ENCODE results near the gene AIF1.

AIF1 gene

DNA sequence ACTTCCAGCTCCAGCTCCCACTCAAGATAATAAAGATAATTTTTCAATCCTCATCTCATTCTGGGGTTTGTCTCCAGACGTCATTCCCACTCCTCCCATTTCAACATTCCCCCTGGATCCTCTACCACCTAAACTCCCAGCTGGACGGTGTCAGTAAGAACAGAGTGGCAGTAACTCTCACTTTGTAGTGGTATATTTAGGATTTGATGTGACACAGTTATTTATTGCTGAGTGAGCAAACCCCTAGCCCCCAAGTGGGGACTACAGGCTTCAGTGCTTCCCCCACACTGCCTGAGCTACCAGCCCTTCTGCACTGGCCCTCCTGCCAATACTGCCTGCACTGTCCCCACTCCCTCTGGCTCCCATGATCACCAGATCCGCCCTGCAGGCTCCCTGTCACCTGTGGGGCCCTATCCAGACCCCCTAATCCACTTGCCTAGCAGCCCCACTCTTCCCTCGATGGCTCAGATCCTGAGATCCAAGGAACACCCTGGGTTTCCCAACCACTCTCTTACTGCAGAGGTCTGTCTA, 43.2 kb downstream of the AIF1 start:
- H3K9ac ChIP-seq (ENCODE audit: low read depth, low read length), result no peak overlapping the region
- H3K4me3 ChIP-seq (ENCODE audit: low read depth, low read length), result no peak overlapping the region
- peaks cover 15% of the 10 kb centered on the region for H3K36me3 ChIP-seq (ENCODE audit: control insufficient read depth, insufficient read depth, low read length)
- H3K9me3 ChIP-seq (ENCODE audit: control insufficient read depth, insufficient read depth, low read length), result no peaks in the 10 kb centered on the region
- H3K27me3 ChIP-seq (ENCODE audit: control insufficient read depth, insufficient read depth, low read length), result no peaks in the 10 kb centered on the region
- H3K4me1 ChIP-seq (ENCODE audit: control insufficient read depth, insufficient read depth, low read length), result no peaks in the 10 kb centered on the region

DNA sequence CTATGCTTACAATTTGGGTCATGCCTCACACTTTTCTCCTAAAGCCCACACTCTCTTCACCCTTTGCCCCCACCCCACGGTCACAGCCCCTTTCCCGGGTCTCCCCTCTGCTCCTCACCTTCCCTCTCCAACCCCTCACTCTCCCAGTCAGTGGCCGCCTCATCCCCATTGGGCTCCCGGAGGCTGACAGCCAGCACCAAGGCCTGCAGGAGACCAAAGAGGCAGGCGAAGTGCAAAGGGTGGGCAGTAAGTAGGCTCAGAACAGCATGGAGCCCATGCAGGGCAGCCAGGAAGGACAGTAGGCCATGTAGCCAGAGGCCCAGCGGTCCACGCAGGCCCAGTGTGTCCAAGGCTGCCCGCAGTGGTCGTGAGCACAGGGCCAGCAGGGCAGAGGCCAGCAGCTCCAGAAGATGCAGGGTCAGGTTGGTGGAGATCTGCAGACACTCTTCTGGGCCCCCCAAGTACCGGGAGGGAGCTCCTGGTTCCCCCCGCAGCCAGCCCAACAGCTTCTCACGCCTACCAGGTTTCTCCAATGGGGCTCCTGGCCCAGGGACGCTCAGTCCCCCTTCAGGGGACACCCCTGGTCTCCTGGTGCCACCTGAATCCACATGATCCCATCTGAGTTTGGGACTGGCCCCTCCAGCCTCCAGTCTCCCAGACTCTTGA, 44.1 kb downstream of the AIF1 start:
- H3K4me3 ChIP-seq (ENCODE audit: low read depth, low read length), result peak overlapping the region; percentile 92
- H3K36me3 ChIP-seq (ENCODE audit: control insufficient read depth, insufficient read depth, low read length), result peaks cover 18% of the 10 kb centered on the region
- H3K9me3 ChIP-seq (ENCODE audit: control insufficient read depth, insufficient read depth, low read length), result no peaks in the 10 kb centered on the region
- peaks cover 2% of the 10 kb centered on the region for H3K4me1 ChIP-seq (ENCODE audit: control insufficient read depth, insufficient read depth, low read length)
- no peak overlapping the region for H3K9ac ChIP-seq (ENCODE audit: low read depth, low read length)
- no peaks in the 10 kb centered on the region for H3K27me3 ChIP-seq (ENCODE audit: control insufficient read depth, insufficient read depth, low read length)

DNA sequence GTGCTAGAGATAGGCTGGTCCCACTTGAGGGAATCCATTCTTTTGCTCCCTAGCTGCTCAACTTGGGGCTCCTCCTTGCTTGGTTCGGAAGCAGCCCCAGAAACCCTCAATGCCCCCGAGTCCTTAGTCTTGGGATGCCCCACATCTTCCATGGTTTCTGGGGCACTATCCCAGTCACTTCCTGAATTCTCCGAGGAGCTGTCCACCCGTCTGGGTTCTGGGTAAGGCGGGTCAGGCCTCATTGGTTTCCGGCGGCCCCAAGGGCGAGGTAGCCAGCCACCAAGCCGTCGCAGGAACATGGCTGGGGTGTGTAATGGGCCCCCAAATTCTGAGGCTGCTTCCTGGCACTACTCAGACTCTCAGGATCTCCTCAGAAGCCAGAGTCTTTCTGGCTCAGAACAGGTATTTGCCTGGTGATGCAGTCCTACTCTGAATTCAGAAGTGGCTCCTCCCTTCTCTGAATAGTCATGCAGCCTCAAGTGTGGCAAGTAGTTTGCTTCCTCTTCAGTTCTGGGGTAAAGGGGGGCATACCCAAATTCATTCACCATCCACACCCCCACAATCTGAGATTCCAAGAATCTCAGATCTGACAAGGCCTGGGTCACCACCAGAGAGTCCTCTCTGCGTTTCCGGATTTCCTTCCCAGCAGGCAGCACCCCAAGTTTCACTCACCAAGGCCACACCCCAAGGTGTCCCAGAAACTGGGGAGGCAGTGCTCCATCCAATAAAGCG, 44.8 kb downstream of the AIF1 start:
- Histone ChIP-seq H3K9ac (ENCODE audit: low read depth, low read length) (peak overlapping the region; percentile 96), H3K4me1 (ENCODE audit: control insufficient read depth, insufficient read depth, low read length) (peaks cover 3% of the 10 kb centered on the region), H3K4me3 (ENCODE audit: low read depth, low read length) (peak overlapping the region; percentile 92), H3K9me3 (ENCODE audit: control insufficient read depth, insufficient read depth, low read length) (no peaks in the 10 kb centered on the region), H3K36me3 (ENCODE audit: control insufficient read depth, insufficient read depth, low read length) (peaks cover 18% of the 10 kb centered on the region), H3K27me3 (ENCODE audit: control insufficient read depth, insufficient read depth, low read length) (no peaks in the 10 kb centered on the region)

DNA sequence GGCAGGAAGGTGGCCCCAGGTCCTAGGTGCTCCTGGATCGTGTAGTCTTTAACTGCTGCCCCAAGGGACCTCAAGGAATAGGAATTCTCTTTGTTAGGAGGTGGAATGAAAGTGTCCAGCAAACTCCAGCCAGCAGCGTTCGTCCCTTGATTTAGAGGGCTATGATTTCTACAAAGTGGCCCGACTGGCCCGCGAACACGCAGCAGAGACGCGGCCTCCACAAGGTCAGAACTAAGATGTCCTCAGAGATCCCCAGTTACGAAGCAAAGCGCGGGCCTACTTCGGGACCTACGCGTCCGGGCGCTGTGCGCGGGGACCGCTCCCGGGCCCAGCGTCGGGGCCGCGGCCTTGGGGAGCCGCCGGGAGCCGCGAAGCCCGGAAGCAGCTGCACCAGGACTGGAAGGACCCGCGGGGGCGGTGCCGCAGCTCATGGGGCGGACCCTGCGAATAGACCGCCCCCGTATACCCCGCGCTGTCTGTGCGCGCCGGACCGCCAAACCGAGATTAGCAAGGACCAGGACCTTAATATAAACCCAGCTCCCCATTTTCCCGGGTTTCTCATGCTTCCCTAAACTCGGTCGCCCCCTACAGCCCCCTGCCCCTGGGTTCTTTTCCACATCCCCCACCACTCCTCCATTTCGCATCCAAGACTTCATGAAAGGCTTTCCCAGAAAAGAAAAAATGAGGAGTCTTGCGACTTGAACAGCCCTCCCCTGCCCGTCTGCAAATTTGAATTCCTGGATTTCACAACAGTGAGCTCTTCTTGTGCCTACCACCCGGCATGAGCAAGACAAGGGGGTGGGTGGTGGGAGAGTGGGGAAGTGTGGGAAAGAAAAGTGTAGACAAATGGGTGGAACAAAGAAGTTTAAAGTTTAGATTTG, 45.6 kb downstream of the AIF1 start, which contains the start of gene C6orf47:
Gene C6orf47 (minus strand): TSS at position 398 of the 881 bp plus-strand sequence. CDS start 831 bp downstream, outside the sequence.
- Histone ChIP-seq H3K9me3 (ENCODE audit: control insufficient read depth, insufficient read depth, low read length) (no peaks in the 10 kb centered on the region), H3K4me3 (ENCODE audit: low read depth, low read length) (peak within 1 kb of the TSS; percentile 92), H3K4me1 (ENCODE audit: control insufficient read depth, insufficient read depth, low read length) (peaks cover 3% of the 10 kb centered on the region), H3K9ac (ENCODE audit: low read depth, low read length) (peak within 1 kb of the TSS; percentile 96), H3K36me3 (ENCODE audit: control insufficient read depth, insufficient read depth, low read length) (peaks cover 18% of the 10 kb centered on the region), H3K27me3 (ENCODE audit: control insufficient read depth, insufficient read depth, low read length) (no peaks in the 10 kb centered on the region)

DNA sequence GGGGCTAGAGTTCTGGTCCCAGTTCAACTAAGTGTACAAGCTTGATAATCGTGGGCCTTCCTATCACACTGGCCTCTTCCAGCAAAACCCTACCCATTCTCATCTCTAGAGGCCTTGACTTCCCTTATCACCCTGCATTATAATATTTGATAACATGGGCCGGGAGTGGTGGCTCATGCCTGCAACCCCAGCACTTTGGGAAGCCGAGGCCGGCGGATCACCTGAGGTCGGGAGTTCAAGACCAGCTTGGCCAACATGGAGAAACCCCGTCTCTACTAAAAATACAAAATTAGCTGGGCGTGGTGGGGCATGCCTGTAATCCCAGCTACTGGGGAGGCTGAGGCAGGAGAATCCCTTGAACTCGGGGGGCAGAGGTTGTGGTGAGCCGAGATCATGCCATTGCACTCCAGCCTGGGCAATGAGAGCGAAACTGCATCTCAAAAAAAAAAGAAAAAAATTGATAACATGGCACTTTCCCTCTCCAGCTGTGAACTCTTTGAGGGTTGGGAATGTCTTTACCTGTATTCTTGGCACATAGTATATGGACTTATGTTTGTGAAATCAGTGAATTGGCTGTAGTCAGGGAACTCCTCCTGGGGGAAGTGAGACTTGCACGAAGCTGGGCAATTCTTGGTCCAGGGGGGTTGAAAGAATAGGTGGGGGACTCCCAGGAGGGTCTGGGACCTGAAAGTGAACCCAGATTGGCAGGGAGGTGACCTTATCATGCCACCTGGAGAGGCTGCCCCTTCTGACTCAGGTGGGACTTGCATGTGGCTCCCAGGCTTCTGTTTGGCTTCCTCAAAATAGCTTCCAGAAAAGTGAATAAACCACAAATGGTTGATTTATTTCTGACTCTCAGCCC, 46.5 kb downstream of the AIF1 start:
- H3K36me3 ChIP-seq (ENCODE audit: control insufficient read depth, insufficient read depth, low read length), result peaks cover 18% of the 10 kb centered on the region
- H3K4me1 ChIP-seq (ENCODE audit: control insufficient read depth, insufficient read depth, low read length), result peaks cover 3% of the 10 kb centered on the region
- no peaks in the 10 kb centered on the region for H3K9me3 ChIP-seq (ENCODE audit: control insufficient read depth, insufficient read depth, low read length)
- H3K27me3 ChIP-seq (ENCODE audit: control insufficient read depth, insufficient read depth, low read length), result no peaks in the 10 kb centered on the region
- peak overlapping the region; percentile 65 for H3K9ac ChIP-seq (ENCODE audit: low read depth, low read length)
- peak overlapping the region; percentile 92 for H3K4me3 ChIP-seq (ENCODE audit: low read depth, low read length)

DNA sequence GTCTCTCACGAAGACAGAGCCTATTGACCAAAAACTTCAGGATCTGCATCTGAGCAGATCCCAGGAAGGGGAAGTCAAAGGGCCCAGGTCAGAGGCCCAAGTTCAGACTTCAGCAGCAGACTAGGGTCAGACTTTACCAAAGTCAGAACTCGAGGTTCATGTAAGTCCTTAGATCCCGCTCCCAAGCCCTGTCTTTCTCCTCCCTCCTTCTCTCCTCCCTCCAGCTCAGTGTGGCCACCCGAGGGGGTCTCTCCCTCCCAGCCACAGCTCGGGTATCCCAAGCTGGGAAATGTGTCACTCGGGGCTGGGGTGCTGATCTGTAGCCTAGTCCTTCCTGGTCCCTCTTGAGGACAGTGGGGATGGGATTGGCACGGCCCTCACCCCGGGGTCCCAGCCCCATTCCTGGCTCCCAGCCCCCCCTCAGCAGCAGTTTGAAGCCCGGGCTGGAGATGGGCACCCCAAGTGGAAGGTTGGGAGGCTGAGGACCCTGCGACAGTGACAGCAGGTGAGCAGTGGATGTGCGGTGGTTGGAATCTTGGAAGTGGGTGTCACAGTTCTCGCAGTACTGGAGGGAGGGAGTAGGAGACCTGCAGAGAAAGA, 47.2 kb downstream of the AIF1 start:
- Histone ChIP-seq H3K4me3 (ENCODE audit: low read depth, low read length) (no peak overlapping the region), H3K27me3 (ENCODE audit: control insufficient read depth, insufficient read depth, low read length) (no peaks in the 10 kb centered on the region), H3K9ac (ENCODE audit: low read depth, low read length) (no peak overlapping the region), H3K9me3 (ENCODE audit: control insufficient read depth, insufficient read depth, low read length) (no peaks in the 10 kb centered on the region), H3K4me1 (ENCODE audit: control insufficient read depth, insufficient read depth, low read length) (peaks cover 3% of the 10 kb centered on the region), H3K36me3 (ENCODE audit: control insufficient read depth, insufficient read depth, low read length) (peaks cover 18% of the 10 kb centered on the region)

DNA sequence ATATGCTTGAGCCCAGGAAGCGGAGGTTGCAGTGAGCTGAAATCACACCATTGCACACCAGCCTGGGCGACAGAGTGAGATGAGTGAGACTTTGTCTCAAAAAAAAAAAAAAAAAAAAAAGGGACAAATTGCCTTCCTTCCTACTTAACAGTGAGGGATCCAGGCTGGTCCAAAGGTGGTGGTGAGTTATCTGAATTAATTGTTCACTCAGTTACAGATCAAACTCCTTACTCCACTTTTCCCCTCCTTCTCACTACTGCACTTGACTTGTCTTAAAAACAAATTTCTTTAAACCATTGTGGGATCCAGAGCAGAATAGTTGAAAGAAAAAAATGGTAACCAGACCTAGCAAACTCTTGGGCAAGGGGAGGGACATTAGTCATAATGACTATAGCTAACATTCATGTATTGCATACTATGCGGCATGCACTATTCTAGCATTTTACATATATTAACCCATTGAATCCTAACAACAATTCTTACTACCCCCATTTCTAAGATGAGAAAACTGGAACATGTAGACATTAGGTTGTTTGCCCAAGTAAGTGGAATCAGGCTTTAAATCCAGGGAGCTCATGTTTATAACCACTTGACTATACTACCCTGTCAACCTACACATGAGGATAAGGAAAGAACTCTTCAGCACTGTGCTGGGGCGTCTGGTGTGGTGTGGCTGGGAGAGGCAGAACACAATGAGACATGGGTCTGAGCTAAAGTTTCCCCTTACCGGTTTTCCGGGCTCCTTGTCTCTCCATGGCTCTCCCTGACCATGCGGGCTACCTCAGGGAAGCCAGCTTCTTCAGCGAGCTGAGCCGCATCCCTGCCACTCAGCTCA, 48.3 kb downstream of the AIF1 start:
- Histone ChIP-seq H3K9me3 (ENCODE audit: control insufficient read depth, insufficient read depth, low read length) (no peaks in the 10 kb centered on the region), H3K9ac (ENCODE audit: low read depth, low read length) (no peak overlapping the region), H3K27me3 (ENCODE audit: control insufficient read depth, insufficient read depth, low read length) (no peaks in the 10 kb centered on the region), H3K4me3 (ENCODE audit: low read depth, low read length) (peak overlapping the region; percentile 97), H3K36me3 (ENCODE audit: control insufficient read depth, insufficient read depth, low read length) (peaks cover 26% of the 10 kb centered on the region), H3K4me1 (ENCODE audit: control insufficient read depth, insufficient read depth, low read length) (peaks cover 3% of the 10 kb centered on the region)

DNA sequence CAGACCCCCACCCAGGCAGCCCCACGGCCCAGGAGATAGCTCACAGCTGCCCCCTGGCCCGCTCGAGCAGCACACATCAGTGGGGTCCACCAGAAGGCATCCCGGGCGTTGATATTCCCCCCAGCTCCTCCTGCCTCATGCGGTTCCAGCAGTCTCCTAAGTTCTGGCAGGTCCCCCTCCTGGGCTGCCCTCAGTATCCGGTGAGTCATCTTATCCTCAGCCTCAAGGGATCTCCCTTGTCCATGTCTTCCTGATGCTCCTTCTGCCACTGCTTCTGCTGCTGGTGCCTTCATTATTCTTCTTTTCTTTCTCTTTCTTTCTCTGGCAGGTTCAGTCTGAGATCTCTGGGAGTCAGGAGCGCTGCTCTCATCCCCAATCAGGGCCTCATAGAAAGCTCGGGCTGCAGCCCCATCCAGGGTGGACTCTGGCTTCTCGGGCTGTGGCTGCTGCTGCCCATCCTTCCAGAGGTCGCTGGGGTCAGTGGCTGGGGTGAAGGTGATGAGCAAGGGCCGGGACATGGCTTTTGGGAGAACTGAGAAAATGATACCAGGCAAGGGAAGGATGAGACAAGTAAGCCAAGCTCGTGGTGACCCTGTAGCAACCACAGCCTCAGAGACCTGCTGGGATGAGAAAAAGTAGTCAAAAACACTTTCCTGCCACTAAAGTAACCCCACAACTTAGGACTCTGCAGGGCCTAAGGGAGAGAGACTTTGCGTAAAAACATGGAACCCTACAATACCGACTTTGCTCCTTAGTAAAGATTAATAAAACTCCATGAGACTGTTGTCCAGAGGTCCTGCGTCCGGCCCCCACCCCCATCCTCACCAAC, 49.1 kb downstream of the AIF1 start:
- Histone ChIP-seq H3K36me3 (ENCODE audit: control insufficient read depth, insufficient read depth, low read length) (peaks cover 32% of the 10 kb centered on the region), H3K4me3 (ENCODE audit: low read depth, low read length) (peak overlapping the region; percentile 97), H3K9ac (ENCODE audit: low read depth, low read length) (peak overlapping the region; percentile 97), H3K4me1 (ENCODE audit: control insufficient read depth, insufficient read depth, low read length) (peaks cover 3% of the 10 kb centered on the region), H3K27me3 (ENCODE audit: control insufficient read depth, insufficient read depth, low read length) (no peaks in the 10 kb centered on the region), H3K9me3 (ENCODE audit: control insufficient read depth, insufficient read depth, low read length) (no peaks in the 10 kb centered on the region)

DNA sequence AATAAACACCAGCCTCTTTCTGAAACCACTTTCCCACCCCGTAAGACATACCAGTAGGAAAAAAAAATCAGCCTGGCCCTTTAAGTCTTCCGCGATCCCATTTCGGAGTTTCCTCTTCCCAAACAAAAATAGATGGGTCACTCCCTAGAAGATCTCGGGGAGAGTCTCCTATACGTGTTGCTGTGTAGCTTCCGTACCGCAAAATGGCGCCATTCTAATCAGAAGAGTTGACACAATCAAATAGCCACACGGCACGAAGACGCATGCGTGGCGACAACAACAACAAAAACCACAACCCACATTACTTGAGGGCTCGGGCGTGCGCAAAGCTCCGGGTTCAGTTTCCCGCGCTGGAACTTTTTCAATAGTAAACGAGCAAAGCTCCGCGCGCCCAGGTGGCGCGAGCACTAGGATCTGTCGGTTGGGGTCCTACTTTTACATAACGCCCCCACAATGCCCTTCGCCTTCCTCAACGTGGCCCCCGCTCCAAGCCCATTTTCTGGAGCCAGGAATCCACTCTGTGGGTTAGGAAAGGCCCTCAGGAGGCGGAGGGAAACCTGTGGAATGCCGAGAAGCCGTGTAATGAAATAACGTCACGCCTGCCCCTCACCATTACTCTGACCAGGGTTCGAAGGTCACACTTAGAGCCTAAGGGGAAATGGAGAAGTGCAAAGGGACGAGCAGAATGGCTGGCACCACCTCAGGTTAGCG, 49.9 kb downstream of the AIF1 start, which contains the start of gene GPANK1:
Gene GPANK1 (minus strand): TSS at position 208 of the 711 bp plus-strand sequence. CDS start 519 bp downstream, outside the sequence.
- Histone ChIP-seq H3K27me3 (ENCODE audit: control insufficient read depth, insufficient read depth, low read length) (no peaks in the 10 kb centered on the region), H3K4me3 (ENCODE audit: low read depth, low read length) (peak within 1 kb of the TSS; percentile 97), H3K36me3 (ENCODE audit: control insufficient read depth, insufficient read depth, low read length) (peaks cover 39% of the 10 kb centered on the region), H3K4me1 (ENCODE audit: control insufficient read depth, insufficient read depth, low read length) (peaks cover 3% of the 10 kb centered on the region), H3K9me3 (ENCODE audit: control insufficient read depth, insufficient read depth, low read length) (no peaks in the 10 kb centered on the region), H3K9ac (ENCODE audit: low read depth, low read length) (peak within 1 kb of the TSS; percentile 97)
